GM23338 (cell line): ENCODE data around the gene MYOD1. TPM values are rescaled to one million over a fixed set of nuclear protein-coding genes. Genes with fewer than 3 reads are reported as not detected.

ENCODE experiments used
- ATAC-seq: fragments of 200-7000 bp; cut with Tn5 transposase; 3 replicates; pipeline ENCODE4 v1.9.1; 2020
- DNase-seq: peaks from one replicate; pipeline ENCODE4 v3.0.0-alpha.2; 2015; ENCODE audit warnings: low spot score
- H2AFZ ChIP-seq: fragments of 200-600 bp; sonication (generic); 2 replicates; pipeline ENCODE4 v1.8.0; 2016; ENCODE audit warnings: antibody characterized with exemption, mild to moderate bottlenecking, moderate library complexity
- H3F3A ChIP-seq: fragments of 200-600 bp; sonication (generic); replicated peaks from 2 replicates; pipeline ENCODE4 v1.8.0; 2017; ENCODE audit warnings: antibody characterized with exemption, mixed run types, low read depth
- H3K27ac ChIP-seq: fragments of 200-600 bp; sonication (generic); 2 replicates; pipeline ENCODE4 v1.6.1; 2016; ENCODE audit warnings: low read depth
- H3K27me3 ChIP-seq: fragments of 200-600 bp; sonication (generic); 2 replicates; pipeline ENCODE4 v1.8.0; 2016; ENCODE audit warnings: mild to moderate bottlenecking, mixed run types, moderate library complexity; ENCODE audit not compliant: insufficient read depth
- H3K36me3 ChIP-seq: fragments of 200-600 bp; sonication (generic); 2 replicates; pipeline ENCODE4 v1.8.0; 2016; ENCODE audit warnings: mild to moderate bottlenecking; ENCODE audit not compliant: insufficient read depth
- H3K4me1 ChIP-seq: fragments of 200-600 bp; sonication (generic); 2 replicates; pipeline ENCODE4 v1.8.0; 2016; ENCODE audit warnings: mild to moderate bottlenecking, moderate library complexity; ENCODE audit not compliant: insufficient read depth
- H3K4me2 ChIP-seq: fragments of 200-600 bp; sonication (generic); 2 replicates; pipeline ENCODE4 v1.7.1; 2017; ENCODE audit warnings: mixed run types
- H3K4me3 ChIP-seq: fragments of 200-600 bp; sonication (generic); 2 replicates; pipeline ENCODE4 v1.6.1; 2016; ENCODE audit warnings: mixed run types
- H3K79me2 ChIP-seq: fragments of 200-600 bp; sonication (generic); replicated peaks from 2 replicates; pipeline ENCODE4 v1.8.0; 2017; ENCODE audit warnings: mild to moderate bottlenecking; ENCODE audit not compliant: insufficient read depth
- H3K9me2 ChIP-seq: fragments of 200-600 bp; sonication (generic); 2 replicates; pipeline ENCODE4 v1.8.0; 2017; ENCODE audit not compliant: insufficient read depth
- H4K20me1 ChIP-seq: fragments of 200-600 bp; sonication (generic); replicated peaks from 2 replicates; pipeline ENCODE4 v1.8.0; 2017; ENCODE audit warnings: mild to moderate bottlenecking; ENCODE audit not compliant: insufficient read depth
- H3K27ac Mint-ChIP-seq: 2 replicates; pipeline ENCODE4 v1.8.0; 2020; ENCODE audit warnings: inconsistent platforms, mild to moderate bottlenecking, moderate library complexity, mixed read lengths
- H3K27me3 Mint-ChIP-seq: 3 replicates; pipeline ENCODE4 v1.8.0; 2022; ENCODE audit warnings: low read depth, mild to moderate bottlenecking, moderate library complexity, mixed read lengths, inconsistent platforms; ENCODE audit not compliant: insufficient read depth, poor library complexity
- H3K36me3 Mint-ChIP-seq: 3 replicates; pipeline ENCODE4 v1.8.0; 2021; ENCODE audit warnings: low read depth, mild to moderate bottlenecking, inconsistent platforms, moderate library complexity, mixed read lengths
- H3K4me1 Mint-ChIP-seq: 3 replicates; pipeline ENCODE4 v1.8.0; 2020; ENCODE audit warnings: mild to moderate bottlenecking, inconsistent platforms, mixed read lengths
- H3K4me3 Mint-ChIP-seq: 3 replicates; pipeline ENCODE4 v1.8.0; 2021; ENCODE audit warnings: moderate library complexity, mild to moderate bottlenecking, inconsistent platforms, mixed read lengths
- H3K9me3 Mint-ChIP-seq: 3 replicates; pipeline ENCODE4 v1.8.0; 2020; ENCODE audit warnings: moderate library complexity, mild to moderate bottlenecking, inconsistent platforms, mixed read lengths
- EZH2 ChIP-seq: fragments of 200-600 bp; sonication (generic); IDR thresholded peaks from one replicate; pipeline ENCODE4 v1.8.0; 2017; ENCODE audit warnings: antibody characterized with exemption, mild to moderate bottlenecking, low read depth; ENCODE audit not compliant: unreplicated experiment
- EZH2phosphoT487 ChIP-seq: fragments of 200-600 bp; sonication (generic); IDR thresholded peaks from one replicate; pipeline ENCODE4 v1.8.1; 2018; ENCODE audit warnings: antibody characterized with exemption; ENCODE audit not compliant: unreplicated experiment
- JUNB ChIP-seq: IDR thresholded peaks from one replicate; pipeline ENCODE4 v1.6.1; 2016; ENCODE audit warnings: antibody characterized with exemption; ENCODE audit not compliant: unreplicated experiment
- NANOG ChIP-seq: IDR thresholded peaks from 2 replicates; pipeline ENCODE4 v1.6.1; 2016; ENCODE audit warnings: antibody characterized with exemption, borderline replicate concordance
- POLR2AphosphoS5 ChIP-seq: IDR thresholded peaks from 2 replicates; pipeline ENCODE4 v1.6.1; 2016; ENCODE audit warnings: antibody characterized with exemption, low read depth
- STAT1 ChIP-seq: IDR thresholded peaks from one replicate; pipeline ENCODE4 v1.6.1; 2016; ENCODE audit warnings: antibody characterized with exemption; ENCODE audit not compliant: unreplicated experiment
- ZNF114 ChIP-seq: fragments of 250-450 bp; sonication (Bioruptor Pico); IDR thresholded peaks from 2 replicates; pipeline ENCODE4 v1.5.0; 2020; ENCODE audit warnings: mild to moderate bottlenecking, moderate library complexity
- polyA plus RNA-seq: library from polyadenylated mRNA; unstranded; fragments of >200 nt; fragmentation: Nextera tagmentation; extraction: Ambion mirVana; gene quantifications from 2 replicates; pipeline ENCODE4 v1.2.1, GENCODE V29; 2016
- total RNA-seq: library from RNA; depleted of rRNA; stranded (reverse); fragments of >200 nt; shearing (Covaris generic); gene quantifications from 2 replicates; pipeline ENCODE4 v1.2.3, GENCODE V29; 2014
- TF ChIP-seq, protein P1 (sequence below): IDR thresholded peaks from 2 replicates; pipeline ENCODE4 v1.6.1; 2016; ENCODE audit warnings: antibody characterized with exemption
- TF ChIP-seq, protein P2 (sequence below): IDR thresholded peaks from one replicate; pipeline ENCODE4 v1.6.1; 2018; ENCODE audit warnings: antibody characterized with exemption; ENCODE audit not compliant: unreplicated experiment
- TF ChIP-seq, protein P3 (sequence below): fragments of 250-450 bp; sonication (Bioruptor Pico); IDR thresholded peaks from 2 replicates; pipeline ENCODE4 v1.5.0; 2020; ENCODE audit warnings: mild to moderate bottlenecking, moderate library complexity

MYOD1 gene
- total and polyA plus RNA-seq, 2 experiments from 2014 or later, result not detected

DNA sequence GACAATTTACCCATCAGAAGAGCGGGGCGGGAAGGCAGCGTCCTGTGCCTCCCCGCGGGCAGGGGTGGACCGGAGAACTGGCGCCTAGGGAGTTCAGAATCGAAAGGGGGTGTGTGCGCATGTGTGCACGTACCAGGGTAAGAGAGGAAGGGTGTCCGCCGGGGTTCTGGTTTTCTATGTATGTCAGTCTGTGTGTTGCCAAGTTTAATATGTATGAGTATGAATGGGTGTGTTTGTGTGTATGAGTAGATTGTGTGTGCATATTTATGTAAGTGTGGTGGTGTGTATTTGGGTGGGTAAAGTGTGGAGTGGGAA is 17.2 kb downstream of the MYOD1 start:
- no peak overlapping the region for H2AFZ ChIP-seq
- H3K4me3 Mint-ChIP-seq, result peak overlapping the region; percentile 10; the same call in 1 of the 3 replicates
- peaks cover 7% of the 10 kb centered on the region for H3K9me3 Mint-ChIP-seq
- H3K27ac Mint-ChIP-seq, result no peak overlapping the region
- ATAC-seq, result no peak
- TF ChIP-seq STAT1, result no peak
- no peak for TF ChIP-seq POLR2AphosphoS5
- TF ChIP-seq, protein P1, sequence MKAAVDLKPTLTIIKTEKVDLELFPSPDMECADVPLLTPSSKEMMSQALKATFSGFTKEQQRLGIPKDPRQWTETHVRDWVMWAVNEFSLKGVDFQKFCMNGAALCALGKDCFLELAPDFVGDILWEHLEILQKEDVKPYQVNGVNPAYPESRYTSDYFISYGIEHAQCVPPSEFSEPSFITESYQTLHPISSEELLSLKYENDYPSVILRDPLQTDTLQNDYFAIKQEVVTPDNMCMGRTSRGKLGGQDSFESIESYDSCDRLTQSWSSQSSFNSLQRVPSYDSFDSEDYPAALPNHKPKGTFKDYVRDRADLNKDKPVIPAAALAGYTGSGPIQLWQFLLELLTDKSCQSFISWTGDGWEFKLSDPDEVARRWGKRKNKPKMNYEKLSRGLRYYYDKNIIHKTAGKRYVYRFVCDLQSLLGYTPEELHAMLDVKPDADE, result no peak
- TF ChIP-seq ZNF114 (CRISPR knock-in tag), result no peak
- peak; percentile 44 for TF ChIP-seq EZH2
- TF ChIP-seq, protein P2, sequence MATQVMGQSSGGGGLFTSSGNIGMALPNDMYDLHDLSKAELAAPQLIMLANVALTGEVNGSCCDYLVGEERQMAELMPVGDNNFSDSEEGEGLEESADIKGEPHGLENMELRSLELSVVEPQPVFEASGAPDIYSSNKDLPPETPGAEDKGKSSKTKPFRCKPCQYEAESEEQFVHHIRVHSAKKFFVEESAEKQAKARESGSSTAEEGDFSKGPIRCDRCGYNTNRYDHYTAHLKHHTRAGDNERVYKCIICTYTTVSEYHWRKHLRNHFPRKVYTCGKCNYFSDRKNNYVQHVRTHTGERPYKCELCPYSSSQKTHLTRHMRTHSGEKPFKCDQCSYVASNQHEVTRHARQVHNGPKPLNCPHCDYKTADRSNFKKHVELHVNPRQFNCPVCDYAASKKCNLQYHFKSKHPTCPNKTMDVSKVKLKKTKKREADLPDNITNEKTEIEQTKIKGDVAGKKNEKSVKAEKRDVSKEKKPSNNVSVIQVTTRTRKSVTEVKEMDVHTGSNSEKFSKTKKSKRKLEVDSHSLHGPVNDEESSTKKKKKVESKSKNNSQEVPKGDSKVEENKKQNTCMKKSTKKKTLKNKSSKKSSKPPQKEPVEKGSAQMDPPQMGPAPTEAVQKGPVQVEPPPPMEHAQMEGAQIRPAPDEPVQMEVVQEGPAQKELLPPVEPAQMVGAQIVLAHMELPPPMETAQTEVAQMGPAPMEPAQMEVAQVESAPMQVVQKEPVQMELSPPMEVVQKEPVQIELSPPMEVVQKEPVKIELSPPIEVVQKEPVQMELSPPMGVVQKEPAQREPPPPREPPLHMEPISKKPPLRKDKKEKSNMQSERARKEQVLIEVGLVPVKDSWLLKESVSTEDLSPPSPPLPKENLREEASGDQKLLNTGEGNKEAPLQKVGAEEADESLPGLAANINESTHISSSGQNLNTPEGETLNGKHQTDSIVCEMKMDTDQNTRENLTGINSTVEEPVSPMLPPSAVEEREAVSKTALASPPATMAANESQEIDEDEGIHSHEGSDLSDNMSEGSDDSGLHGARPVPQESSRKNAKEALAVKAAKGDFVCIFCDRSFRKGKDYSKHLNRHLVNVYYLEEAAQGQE, result no peak
- H3K4me1 Mint-ChIP-seq, result peaks cover 15% of the 10 kb centered on the region
- H3K79me2 ChIP-seq, result no peaks in the 10 kb centered on the region
- no peaks in the 10 kb centered on the region; the same call in 1 of the 2 replicates for H3K36me3 ChIP-seq
- peaks cover 7% of the 10 kb centered on the region; the same call in 1 of the 2 replicates for H4K20me1 ChIP-seq
- no peaks in the 10 kb centered on the region for H3K9me2 ChIP-seq
- H3K4me3 ChIP-seq, result peak overlapping the region; percentile 66
- peaks cover 80% of the 10 kb centered on the region for H3K27me3 ChIP-seq
- peak overlapping the region; percentile 83; the same call in 1 of the 2 replicates for H3K4me2 ChIP-seq
- H3F3A ChIP-seq, result no peaks in the 10 kb centered on the region
- no peak for DNase-seq
- peaks cover 60% of the 10 kb centered on the region for H3K27me3 Mint-ChIP-seq
- peaks cover 15% of the 10 kb centered on the region for H3K4me1 ChIP-seq
- no peak overlapping the region for H3K27ac ChIP-seq
- no peaks in the 10 kb centered on the region; the same call in 2 of the 3 replicates for H3K36me3 Mint-ChIP-seq

DNA sequence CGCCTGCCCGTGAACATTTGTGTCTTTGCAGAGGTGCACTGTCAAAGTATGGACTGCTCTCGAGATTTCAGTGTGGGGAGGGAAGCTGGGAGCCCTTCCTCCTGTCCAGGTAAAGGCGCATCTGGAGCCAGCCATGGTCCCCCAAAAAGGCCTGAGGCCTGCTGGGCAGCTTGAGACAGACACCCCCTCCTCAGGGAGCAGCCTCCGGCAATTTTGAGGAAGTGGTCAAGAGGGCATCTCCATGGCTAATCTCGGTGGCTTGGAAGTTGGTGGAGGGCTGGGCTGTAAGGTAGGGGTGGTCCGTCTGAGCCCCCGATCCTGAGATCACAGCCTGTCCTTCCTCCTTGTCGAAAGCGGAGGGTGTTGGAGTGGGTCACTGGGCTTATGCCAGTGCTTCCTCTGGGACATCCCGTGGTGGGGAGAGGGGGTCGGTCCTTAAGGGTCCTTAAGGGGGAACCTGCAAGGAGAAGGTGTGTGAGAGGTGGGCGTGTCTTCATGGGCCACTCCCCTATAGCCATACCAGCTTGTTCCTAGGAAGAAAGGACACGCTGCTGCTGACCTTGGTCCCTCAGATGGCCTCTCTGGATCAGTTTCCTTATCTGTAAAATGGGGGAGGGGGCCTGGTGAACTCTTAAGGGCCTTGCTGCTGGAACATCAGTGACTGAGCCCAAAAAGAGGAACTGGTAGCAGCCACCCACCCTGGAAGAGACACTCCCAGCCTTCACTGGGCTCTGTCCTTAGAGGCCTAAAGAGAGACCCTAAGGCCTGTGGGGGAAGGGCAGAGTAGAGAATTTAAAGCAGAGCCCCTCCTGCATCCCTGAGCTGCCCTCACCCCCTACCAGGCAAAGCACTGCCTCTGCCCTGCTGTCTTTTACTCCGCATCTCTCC is 17.8 kb downstream of the MYOD1 start:
- no peak overlapping the region for H3K27ac Mint-ChIP-seq
- H3K4me3 ChIP-seq, result no peak overlapping the region
- no peaks in the 10 kb centered on the region; the same call in 2 of the 3 replicates for H3K36me3 Mint-ChIP-seq
- peaks cover 15% of the 10 kb centered on the region for H3K4me1 Mint-ChIP-seq
- 0 out of 3 replicates have a peak overlapping the region, but pooled peaks have one; percentile 10 for H3K4me3 Mint-ChIP-seq
- H3F3A ChIP-seq, result no peaks in the 10 kb centered on the region
- H3K4me1 ChIP-seq, result peaks cover 15% of the 10 kb centered on the region
- no peak overlapping the region for H3K4me2 ChIP-seq
- ATAC-seq, result no peak
- H3K27me3 Mint-ChIP-seq, result peaks cover 57% of the 10 kb centered on the region
- no peak overlapping the region for H3K27ac ChIP-seq
- H3K36me3 ChIP-seq, result no peaks in the 10 kb centered on the region; the same call in 1 of the 2 replicates
- peaks cover 7% of the 10 kb centered on the region; the same call in 1 of the 2 replicates for H4K20me1 ChIP-seq
- no peak for DNase-seq
- H3K9me3 Mint-ChIP-seq, result peaks cover 7% of the 10 kb centered on the region
- H3K79me2 ChIP-seq, result no peaks in the 10 kb centered on the region
- H3K27me3 ChIP-seq, result peaks cover 73% of the 10 kb centered on the region
- H3K9me2 ChIP-seq, result no peaks in the 10 kb centered on the region
- H2AFZ ChIP-seq, result no peak overlapping the region
- TF ChIP-seq POLR2AphosphoS5, result no peak
- TF ChIP-seq JUNB, result no peak
- TF ChIP-seq ZNF114 (CRISPR knock-in tag), result no peak
- TF ChIP-seq, protein P3, sequence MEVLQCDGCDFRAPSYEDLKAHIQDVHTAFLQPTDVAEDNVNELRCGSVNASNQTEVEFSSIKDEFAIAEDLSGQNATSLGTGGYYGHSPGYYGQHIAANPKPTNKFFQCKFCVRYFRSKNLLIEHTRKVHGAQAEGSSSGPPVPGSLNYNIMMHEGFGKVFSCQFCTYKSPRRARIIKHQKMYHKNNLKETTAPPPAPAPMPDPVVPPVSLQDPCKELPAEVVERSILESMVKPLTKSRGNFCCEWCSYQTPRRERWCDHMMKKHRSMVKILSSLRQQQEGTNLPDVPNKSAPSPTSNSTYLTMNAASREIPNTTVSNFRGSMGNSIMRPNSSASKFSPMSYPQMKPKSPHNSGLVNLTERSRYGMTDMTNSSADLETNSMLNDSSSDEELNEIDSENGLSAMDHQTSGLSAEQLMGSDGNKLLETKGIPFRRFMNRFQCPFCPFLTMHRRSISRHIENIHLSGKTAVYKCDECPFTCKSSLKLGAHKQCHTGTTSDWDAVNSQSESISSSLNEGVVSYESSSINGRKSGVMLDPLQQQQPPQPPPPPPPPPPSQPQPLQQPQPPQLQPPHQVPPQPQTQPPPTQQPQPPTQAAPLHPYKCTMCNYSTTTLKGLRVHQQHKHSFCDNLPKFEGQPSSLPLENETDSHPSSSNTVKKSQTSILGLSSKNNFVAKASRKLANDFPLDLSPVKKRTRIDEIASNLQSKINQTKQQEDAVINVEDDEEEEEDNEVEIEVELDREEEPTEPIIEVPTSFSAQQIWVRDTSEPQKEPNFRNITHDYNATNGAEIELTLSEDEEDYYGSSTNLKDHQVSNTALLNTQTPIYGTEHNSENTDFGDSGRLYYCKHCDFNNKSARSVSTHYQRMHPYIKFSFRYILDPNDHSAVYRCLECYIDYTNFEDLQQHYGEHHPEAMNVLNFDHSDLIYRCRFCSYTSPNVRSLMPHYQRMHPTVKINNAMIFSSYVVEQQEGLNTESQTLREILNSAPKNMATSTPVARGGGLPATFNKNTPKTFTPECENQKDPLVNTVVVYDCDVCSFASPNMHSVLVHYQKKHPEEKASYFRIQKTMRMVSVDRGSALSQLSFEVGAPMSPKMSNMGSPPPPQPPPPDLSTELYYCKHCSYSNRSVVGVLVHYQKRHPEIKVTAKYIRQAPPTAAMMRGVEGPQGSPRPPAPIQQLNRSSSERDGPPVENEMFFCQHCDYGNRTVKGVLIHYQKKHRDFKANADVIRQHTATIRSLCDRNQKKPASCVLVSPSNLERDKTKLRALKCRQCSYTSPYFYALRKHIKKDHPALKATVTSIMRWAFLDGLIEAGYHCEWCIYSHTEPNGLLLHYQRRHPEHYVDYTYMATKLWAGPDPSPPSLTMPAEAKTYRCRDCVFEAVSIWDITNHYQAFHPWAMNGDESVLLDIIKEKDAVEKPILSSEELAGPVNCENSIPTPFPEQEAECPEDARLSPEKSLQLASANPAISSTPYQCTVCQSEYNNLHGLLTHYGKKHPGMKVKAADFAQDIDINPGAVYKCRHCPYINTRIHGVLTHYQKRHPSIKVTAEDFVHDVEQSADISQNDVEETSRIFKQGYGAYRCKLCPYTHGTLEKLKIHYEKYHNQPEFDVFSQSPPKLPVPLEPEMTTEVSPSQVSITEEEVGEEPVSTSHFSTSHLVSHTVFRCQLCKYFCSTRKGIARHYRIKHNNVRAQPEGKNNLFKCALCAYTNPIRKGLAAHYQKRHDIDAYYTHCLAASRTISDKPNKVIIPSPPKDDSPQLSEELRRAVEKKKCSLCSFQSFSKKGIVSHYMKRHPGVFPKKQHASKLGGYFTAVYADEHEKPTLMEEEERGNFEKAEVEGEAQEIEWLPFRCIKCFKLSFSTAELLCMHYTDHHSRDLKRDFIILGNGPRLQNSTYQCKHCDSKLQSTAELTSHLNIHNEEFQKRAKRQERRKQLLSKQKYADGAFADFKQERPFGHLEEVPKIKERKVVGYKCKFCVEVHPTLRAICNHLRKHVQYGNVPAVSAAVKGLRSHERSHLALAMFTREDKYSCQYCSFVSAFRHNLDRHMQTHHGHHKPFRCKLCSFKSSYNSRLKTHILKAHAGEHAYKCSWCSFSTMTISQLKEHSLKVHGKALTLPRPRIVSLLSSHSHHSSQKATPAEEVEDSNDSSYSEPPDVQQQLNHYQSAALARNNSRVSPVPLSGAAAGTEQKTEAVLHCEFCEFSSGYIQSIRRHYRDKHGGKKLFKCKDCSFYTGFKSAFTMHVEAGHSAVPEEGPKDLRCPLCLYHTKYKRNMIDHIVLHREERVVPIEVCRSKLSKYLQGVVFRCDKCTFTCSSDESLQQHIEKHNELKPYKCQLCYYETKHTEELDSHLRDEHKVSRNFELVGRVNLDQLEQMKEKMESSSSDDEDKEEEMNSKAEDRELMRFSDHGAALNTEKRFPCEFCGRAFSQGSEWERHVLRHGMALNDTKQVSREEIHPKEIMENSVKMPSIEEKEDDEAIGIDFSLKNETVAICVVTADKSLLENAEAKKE (CRISPR knock-in tag), result no peak
- no peak for TF ChIP-seq NANOG
- no peak for TF ChIP-seq EZH2phosphoT487
